Stimulated activated CD4-positive, alpha-beta T cell treated with anti-CD3 and anti-CD28 coated beads, Interleukin-4, amount 100 ng/mL, for 1 hour (primary cell): ENCODE data around the gene MLXIPL.
"Not testable (repeated sequence)": the region's sequence is repeated elsewhere in the genome, so short reads cannot be mapped to it uniquely, and the experiment has no call there.

Experiments
- DNase-seq: peaks from one replicate; pipeline ENCODE4 v3.0.0-alpha.2; 2020

Gene MLXIPL

DNA sequence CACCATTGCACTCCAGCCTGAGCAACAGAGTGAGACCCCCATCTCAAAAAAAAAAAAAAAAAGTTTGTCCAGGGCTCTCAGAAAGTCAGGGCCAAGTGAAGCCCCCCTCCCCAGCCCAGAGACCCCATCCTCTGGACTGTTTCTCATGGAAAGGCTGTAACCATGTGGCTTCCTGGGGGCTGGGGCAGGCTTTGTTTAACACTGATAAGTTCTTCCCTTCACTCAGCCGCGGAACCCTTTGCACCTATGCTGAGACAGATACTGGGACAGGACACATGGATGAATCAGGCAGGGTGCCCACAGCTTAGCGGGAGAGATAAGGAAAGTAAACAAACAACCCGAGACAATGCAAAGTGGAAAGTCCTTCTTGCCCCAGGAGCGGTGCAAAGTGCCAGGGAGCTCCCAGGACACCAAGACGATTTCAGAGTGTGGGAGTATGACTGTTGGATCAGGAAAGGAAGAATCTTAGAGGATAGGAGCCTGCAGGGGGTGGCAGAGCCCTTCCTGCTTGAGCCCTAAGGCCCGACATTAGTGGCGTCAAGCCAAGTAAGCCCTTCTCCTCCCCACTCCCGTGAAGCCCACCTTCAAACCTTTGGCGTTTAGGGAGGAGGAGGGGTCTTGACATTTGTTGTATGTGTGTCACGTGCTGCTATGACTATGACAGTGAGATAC is 11.6 kb downstream of the MLXIPL start:
- DNase-seq = no peak

DNA sequence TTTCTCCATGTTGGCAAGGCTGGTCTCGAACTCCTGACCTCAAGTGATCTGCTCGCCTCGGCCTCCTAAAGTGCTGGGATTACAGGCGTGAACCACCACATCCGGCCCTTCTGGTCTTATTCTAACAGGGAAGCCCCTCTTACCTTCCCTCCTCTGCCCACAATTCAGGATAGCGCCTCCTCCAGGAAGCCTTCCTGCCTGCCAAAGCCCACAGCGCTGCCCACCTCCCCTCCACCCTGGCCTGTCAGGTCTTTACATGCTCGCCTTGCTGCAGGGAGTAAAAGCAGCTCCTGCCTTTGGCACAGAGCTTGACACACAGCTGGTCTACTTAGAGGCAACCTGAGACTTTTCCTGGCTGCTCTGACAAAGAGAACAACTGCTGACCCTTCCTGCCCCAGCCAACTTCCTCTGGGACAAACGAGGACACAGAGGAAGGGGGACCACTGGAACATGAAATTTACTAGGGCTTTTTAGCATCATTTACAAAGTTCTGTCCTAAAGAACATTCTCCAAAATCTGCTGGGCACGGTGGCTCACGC is 13.2 kb downstream of the MLXIPL start:
- no peak for DNase-seq

DNA sequence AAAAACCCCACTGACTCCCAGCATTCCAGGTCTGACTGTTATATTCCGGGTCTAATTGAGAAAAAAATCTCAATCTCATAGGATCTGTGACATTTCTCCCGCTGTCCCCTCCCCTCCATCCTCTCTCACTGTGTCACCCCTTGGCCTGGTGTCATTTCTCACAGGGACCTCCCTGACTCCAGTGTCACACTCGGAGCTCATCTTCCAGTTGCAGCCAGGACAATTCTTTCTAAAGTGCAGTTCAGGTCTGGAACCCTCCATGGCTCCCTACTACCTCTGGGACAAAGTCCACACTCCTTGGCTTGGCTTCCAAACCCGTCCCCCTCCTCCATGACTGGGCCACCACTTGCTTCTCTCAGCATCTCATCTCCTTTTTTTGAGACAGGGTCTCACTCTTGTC is 14.2 kb downstream of the MLXIPL start:
- no peak for DNase-seq

DNA sequence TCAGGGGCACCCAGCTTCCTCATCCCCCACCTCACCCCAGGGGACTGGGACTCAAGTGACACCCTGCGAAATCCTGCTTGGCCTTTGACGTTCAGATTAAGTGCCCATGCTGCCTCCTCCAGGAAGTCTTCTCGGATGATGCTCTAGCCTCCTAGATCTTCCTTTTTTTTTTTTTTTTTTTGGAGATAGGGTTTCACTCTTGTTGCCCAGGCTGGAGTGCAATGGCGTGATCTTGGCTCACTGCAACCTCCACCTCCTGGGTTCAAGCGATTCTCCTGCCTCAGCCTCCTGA is 16.7 kb downstream of the MLXIPL start:
- DNase-seq = not testable (repeated sequence)

DNA sequence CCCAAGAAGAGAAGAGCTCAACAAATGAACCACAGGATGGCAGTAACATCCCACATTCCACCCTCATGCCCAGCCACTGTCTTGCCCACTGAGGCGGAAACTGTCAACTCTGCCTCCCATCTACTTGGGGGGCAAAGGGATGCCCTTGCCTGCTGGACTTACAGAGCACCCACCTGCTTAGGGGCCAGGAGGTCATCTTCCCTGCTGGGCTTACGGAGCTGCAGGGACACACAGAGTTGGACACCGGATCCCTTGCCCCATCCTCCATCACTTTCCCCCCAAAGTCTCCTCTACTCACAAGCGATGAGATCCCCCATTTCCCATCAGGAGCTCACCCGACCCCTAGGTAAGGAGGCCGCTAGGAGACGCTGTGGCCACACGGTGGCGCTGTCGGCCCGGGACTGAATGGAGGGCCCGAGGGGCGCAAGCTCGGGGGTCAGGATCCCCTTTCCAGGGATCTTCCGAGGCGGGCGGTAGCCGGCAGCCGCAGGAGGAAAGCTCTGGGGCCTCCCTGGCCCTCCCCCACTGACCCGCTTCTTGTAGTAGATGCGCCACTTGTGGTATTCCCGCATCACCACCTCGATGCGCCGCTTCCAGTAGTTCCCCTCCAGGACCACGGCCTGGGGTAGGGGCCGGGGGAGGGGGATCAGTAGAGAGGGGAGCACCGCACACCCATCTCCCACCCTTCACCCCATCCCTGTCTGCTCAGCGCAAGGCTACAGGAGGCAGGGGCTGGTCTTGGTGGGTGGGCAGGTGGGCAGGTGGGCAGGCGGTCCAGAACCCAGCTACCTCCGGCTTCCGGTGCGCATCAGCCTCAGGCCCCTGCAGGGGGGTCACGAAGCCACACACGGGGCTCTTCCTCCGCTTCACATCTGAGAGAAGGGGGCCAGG is 17.3 kb downstream of the MLXIPL start:
- DNase-seq = peak; percentile 75

DNA sequence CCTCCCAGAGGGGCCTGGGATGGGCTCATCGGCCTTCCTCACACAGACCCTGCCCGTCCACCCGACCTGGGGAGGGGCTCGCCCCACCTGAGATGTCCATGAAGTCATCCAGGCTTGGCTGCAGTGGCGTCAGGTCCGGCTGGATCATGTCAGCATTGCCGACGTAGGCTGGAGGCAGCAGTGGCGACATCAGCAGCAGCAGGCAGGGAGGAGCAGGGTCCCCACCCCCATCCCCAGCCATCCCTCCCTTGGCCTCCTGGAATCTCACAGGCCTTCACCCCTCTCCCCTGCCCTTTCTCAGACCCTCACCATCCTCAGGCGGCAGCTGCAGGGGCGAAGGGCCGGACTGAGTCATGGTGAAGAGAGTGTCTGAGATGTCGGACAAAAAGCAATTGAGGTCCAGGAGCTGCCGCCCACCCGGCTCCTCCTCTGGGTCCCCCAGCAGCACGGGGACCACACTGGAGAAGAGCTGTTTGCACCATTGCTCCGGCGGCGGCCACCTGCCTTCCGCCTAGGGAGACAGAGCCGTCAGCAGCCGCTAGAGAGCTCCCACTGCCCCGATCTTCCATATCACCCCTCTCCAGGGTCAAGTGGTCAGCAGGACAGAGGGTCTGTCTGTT is 18.6 kb downstream of the MLXIPL start:
- DNase-seq = no peak

DNA sequence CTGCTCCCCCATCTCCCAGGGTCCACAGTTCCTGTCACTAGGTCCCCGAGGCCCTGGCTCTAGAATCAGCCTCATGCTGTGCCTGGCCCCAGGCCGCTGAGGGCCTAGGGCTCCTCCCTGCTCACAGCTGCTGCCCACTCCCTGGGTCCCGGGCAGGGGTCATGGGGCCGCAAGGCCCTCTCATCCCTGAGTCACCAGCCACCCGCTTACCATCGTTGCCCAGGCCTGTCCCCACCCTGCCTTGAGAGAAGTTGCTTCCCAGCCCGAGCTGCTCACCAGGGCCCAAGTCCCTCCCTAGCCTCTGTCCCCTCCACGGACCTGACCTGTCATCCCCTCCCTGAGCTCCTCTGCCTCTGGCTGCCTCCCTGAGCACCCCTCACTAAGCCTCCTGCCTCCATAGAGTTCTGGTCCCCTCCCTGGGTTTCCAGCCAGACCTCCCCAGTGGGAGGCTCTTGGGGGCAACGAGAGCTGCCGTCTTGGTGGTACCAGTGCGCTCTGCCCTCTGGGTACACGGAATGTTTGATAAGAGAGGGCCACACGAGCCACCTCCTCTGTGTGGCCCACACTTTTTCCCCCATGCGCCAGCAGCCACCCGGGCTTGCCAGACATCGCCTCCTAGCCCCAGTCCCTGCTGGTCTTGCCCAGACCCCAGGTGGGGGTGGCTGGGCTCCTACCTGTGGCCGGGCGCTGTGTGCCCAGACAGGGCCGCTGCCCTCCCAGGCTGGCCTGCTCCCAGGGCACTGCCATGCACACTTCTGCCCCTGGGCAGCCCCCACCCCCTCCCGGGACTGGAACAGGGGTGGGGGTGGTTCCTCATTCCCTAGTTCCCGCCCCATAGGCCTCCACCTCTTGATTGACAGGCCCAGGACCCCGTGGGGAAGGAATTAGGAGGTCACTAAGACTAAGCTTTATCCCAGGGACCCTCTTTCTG is 21.3 kb downstream of the MLXIPL start:
- DNase-seq = no peak

DNA sequence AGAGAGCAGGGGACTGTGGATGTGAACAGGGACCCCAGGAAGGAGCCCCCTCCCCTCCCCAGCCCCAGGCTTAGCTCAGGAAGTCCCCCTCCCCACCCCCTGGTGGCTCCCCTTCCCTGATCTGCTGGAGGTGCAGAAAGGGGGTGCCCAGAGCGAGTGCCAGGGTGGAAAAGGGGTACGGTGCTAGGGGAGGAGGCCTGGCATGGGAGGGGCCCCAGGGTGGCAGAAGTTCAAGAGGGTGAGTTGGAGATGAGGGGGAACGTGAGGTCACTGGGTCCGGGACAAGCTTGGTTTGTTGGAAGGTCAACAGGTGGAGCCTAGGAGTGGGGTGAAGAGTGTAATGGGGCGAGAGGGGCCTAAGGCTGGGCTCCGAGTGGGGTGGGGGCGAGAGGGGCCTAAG is 24.4 kb downstream of the MLXIPL start:
- DNase-seq = no peak

DNA sequence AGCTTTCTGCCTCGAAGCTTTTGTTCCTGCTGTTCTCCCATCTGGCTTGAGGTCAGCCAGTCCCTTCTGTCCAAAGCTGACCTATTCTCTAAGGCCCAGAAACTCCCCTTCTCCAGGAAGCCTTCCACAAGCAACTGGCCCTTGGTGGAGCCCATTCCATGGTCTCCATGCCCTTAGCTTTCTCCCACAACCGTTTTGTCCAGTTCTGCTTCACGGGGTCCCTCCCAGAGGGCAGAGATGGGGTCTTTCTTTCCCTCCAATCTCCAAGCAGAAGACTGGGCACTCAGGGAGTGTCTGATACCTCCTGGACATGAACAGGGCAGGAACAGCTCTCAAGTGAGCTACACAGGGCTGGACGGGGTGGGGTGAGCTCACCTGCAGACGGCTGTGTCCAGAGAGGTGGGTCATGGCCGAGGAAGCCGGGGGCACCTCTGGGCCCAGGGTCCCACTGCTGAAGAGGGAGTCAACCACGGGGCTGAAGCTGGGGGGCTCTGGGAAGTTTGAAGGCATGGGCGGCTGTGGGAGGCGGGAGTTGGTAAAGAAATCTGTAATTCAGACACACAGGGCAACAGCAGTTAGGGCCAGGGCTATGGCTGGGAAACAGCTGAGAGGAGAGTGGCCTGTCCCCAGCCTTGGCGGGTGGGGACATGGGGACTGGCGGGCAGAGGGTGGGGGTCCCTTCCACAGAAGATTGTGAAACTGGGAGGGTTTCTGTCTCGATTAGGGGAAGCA is 25.0 kb downstream of the MLXIPL start:
- no peak for DNase-seq

DNA sequence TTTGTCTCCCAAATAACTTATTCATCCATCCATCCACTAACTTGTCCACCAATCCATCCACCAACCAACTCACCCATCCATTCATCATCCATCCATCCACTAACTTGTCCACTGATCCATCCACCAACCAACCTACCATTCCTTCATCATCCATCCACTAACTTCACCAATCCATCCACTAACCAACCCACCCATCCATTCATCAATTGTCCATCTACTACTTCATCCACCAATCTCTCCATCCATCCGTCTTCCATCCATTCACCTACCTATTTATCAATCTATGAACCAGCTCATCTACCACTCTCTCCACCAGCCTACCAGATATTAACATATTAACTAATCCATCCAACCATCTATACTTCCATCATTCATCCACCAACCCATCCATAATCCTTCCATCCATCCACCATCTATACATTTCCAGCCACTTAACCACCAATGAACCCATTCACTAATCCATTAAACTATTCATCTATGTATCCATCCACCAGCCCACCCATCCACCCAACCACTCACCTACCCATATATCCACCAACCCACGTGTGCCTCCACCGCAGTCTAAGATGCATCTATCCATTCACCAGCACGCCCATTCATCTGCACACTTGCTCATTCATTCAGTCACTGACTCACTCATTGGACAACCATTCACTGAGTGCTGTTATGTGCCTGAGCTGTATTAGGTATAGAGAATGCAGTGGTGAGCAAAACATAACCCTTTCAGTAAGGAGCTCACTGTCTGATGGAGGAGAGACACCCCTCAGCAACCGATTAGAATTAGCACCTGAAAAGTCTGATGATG is 26.1 kb downstream of the MLXIPL start:
- no peak for DNase-seq

DNA sequence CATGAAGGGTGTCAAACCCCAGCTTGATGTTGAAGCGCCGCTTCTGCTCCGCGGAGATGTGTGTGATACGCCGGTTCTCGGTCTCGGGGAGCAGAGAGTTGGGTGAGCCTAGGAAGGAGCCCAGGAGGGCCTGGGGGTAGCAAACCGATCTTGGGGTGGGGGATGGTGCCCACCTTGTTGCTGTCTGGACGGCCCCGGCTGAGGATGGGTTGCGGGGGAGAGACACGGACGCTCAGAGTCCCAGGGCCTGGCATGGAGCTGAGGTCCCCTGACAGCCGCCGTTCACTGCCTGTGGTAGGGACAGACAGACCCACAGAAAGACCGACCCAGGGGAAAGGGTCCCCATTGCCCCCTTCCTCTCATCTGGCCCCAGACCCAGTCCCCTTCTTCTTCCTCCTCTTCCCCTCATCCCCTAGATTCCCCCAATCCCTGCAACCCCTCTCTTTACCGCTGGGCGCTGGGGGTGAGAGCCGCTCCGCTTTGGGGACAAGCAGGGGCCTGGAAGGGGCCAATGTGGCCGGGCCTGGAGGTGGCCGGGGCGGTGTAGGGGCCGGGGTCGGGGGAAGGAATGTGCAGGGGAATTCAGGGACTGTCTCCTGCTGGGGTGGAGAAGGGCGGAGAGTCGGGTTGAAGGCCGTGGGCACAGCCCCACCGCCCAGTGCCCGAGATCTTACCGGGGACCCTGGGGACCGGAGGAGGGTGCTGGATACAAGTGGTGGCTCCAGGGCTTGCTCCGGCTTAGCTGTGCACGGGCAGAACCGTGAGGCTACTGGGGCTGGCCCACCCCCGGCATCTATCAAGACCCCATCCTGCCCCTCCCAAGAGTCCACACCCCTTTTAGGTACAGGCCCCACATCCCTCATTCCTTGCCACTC is 27.9 kb downstream of the MLXIPL start:
- no peak for DNase-seq

DNA sequence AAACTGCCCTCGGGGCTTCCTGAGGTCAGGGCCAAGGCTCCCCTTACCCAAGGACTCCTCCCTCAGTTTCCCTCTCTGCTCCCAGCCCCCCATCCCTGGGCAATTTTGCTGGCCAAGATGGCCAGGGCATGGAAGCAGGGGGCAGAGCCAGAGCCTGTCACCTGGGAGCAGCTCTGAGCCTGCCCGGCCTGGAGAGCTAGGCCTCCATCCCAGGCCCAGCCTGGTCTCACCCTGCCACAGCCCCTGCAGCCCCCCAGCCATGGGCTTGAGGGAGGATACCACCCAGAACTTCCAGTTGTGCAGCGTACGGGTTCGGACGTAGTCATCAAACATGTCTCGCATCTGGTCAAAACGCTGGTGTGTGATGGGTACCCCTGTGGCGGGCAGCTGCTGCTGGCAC is 29.0 kb downstream of the MLXIPL start:
- no peak for DNase-seq

DNA sequence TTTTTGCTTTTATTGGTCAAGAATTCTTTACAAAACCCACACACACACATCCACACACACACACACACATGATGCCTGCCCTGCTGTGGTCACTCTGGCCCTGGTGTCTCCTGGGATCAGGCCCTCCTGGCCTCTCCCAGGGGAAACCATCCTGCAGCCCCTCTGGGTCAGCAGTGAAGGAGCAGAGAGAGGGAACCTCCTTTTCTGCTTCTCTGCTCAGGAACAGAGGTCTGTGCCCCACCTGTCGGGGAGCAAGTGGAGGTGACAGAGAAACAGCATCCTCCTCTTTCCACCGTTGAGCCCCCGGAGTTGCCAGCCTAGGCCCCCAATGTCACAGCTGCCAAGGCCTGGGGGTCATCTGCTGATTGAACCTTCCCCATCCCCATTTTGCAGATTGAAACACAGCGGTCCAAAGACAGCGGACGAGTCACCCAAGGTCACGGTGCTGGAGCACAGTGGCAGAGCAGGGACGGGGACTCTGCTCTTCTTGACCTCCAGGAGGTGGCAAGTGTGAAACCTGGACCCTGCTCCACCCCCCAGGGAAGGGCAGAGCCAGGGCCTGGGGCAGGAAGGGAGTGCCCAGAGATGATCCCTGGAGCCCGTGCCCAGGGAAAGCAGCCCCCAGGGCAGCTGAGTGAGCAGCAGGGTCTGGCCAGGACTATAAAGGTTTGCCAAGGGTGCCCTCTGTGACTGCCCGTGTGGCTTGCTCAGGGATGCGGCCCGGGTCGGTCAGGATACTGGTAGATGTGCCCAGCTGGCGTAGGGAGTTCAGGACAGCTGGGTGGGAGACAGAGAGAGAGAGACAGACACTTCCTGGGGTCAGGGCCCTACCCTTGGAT is 30.9 kb downstream of the MLXIPL start:
- no peak for DNase-seq

DNA sequence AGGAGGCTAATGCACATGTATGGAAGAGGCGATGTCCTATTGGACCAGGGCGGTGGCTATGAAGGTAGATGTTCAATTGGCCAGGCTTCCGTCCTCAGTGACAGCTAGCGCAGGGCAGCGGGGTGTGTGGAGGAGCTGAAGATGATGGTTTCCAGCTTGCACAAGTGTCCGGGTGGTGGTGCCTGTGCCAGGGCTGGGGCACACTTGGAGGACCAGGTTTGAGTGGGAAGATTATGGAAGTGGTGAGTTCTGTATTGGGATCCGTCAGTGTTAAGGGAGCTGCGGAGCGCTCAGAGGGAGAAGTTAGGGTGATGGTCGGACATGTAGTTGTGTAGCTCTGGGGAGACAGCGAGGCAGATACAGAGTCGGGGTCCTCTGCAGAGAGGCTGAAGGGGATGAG is 37.4 kb downstream of the MLXIPL start:
- DNase-seq = no peak

DNA sequence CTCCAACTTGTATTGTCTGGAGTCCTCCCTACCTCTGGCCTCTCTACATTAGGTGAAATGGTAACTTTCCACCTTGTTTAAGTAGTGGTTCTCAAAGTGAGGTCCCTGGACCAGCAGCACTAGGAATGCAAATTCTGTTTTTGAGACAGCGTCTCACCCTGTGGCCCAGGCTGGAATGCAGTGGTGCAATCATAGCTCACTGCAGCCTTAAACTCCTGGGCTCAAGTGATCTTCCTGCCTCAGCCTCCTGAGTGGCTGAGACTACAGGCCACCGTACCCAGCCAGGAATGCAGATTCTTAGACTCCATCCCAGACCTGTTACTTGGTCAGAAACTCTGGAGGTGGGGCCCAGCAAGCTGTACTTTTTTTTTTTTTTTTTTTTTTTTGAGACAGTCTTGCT is 39.1 kb downstream of the MLXIPL start:
- no peak for DNase-seq

DNA sequence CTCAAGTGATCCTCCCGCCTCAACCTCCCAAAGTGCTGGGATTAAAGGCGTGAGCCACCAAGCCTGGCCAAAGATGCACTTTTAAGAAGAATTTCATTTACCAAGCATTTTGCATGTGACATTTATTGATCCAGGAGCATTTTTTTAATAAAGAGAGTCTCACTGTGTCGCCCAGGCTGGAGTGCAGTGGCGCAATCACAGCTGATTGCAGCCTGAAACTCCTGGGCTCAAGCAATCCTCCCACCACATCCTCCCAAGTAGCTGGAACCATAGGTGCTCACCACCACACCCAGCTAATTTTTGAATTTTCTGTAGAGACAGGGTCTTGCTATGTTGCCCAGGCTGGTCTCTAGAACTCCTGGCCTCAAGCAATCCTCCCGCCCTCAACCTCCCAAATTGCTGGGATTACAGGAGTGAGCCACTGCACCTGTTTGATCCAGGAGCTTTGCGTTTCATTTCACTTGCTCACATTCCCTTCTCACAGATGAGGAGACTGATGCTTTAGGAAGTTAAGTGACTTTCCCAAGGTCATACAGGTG is 41.6 kb downstream of the MLXIPL start:
- no peak for DNase-seq

DNA sequence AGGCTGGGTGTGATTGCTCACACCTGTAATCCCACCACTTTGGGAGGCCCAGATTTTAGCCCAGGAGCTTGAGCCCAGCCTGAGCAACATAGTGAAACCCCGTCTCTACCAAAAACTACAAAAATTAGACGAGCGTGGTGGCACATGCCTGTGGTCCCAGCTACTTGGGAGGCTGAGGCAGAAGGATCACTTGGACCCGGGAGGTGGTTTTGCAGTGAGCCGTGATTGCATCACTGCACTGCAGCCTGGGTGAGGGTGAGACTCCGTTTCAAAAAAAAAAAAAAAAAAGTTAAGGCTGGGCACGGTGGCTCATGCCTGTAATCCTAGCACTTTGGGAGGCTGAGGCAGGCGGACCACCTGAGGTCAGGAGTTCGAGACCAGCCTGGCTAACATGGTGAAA is 43.3 kb downstream of the MLXIPL start:
- not testable (repeated sequence) for DNase-seq

DNA sequence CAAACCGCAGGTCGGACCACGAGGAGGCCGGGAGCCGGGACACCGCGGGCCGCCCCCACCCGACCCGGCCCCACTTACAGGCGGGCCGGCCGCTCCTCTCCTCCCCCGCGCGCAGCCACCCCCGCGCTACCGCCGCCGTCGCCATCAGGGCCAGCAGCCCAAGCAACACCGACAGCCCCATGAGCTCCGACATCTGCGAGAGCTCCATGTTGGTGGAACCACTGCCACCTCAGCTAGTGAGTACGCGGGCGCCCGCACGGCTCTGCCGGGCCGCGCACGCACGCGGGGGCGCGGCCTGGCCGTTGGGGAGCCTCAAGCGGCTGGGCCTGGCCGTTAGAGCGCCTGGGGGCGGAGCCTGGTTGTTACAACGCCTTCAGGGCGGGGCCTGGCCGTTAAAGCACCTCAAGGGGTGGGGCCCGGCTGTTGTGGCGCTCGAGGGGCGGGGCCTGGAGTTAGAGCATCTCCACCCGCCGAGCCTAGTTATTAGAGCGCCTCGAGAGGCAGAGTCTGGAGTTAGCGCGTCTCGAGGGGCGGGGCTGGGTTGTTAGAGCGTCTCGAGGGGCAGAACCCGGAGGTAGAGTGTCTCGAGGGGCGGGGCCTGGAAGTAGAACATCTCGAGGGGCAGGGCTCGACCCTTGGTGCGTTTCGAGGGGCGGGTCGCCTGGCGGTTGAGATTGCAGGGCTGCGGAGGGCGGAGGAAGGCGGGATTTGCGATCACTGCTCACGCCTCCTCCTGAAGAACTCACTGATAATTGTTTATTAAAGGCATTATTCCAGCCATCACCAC is 45.8 kb downstream of the MLXIPL start, which contains the start of gene TBL2:
TSS of gene TBL2 (minus strand) at position 238 of the 787 bp plus-strand sequence. CDS start at position 208, 30 bp downstream.
- DNase-seq = peak; percentile 99
